Mesothelial cell of epicardium (in vitro differentiated cells): Measurements from ENCODE around the gene GALNT18. TPM values are rescaled to one million over a fixed set of nuclear protein-coding genes. Genes with fewer than 3 reads are reported as not detected.

Source experiments
- DNase-seq, 2 experiments: peaks; one replicate each; pipeline ENCODE4 v3.0.0; 2021; ENCODE audit warnings: low spot score in 2 of 2; ENCODE audit not compliant: unreplicated experiment in 2 of 2
- H3K27ac Mint-ChIP-seq: 2 replicates; pipeline ENCODE4 v1.8.0; 2021; ENCODE audit warnings: mixed read lengths
- H3K27me3 Mint-ChIP-seq: 2 replicates; pipeline ENCODE4 v1.8.0; 2021; ENCODE audit warnings: low read depth, mixed read lengths
- H3K36me3 Mint-ChIP-seq: 2 replicates; pipeline ENCODE4 v1.8.0; 2021; ENCODE audit warnings: mixed read lengths
- H3K4me1 Mint-ChIP-seq: 2 replicates; pipeline ENCODE4 v1.8.0; 2021; ENCODE audit warnings: mixed read lengths
- H3K4me3 Mint-ChIP-seq: 2 replicates; pipeline ENCODE4 v1.8.0; 2021; ENCODE audit warnings: mild to moderate bottlenecking, moderate library complexity, mixed read lengths
- H3K9me3 Mint-ChIP-seq: 2 replicates; pipeline ENCODE4 v1.8.0; 2021; ENCODE audit warnings: mixed read lengths
- CTCF ChIP-seq: fragments of 200-600 bp; sonication (generic); IDR thresholded peaks from one replicate; pipeline ENCODE4 v1.5.0; 2021; ENCODE audit warnings: antibody characterized with exemption; ENCODE audit not compliant: unreplicated experiment
- total RNA-seq: library from RNA; stranded (reverse); gene quantifications from 3 replicates; pipeline ENCODE4 v1.2.1, GENCODE V29; 2021

The GALNT18 gene
- total RNA-seq, 1 donor from 2014 or later: 4.2 TPM

DNA sequence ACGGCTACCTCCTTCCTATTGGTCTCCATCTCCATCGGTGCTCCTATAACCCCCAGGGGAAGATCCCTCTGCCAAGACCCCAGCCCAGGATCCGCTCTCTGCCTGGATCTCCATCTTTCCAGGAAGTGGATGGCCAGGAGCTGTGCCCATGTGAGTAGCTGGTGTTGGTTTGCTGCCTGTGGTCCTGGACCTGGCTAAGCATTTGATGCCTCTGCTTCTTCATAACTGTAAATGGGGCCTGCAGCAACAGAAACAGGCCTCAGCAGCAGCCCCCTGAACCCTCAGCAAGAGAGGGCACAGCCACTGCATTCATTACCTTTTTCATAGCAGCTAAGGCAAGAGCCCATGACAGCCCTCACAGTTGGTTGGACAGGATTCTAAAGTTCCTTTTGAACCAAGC is 242.1 kb downstream of the GALNT18 start:
- TF ChIP-seq CTCF: no peak
- H3K36me3 Mint-ChIP-seq: no peaks in the 10 kb centered on the region
- H3K4me3 Mint-ChIP-seq: no peak overlapping the region
- H3K4me1 Mint-ChIP-seq: no peaks in the 10 kb centered on the region
- no peak for DNase-seq
- H3K27ac Mint-ChIP-seq: no peak overlapping the region
- H3K9me3 Mint-ChIP-seq: peaks cover 2% of the 10 kb centered on the region
- H3K27me3 Mint-ChIP-seq: peaks cover 4% of the 10 kb centered on the region

DNA sequence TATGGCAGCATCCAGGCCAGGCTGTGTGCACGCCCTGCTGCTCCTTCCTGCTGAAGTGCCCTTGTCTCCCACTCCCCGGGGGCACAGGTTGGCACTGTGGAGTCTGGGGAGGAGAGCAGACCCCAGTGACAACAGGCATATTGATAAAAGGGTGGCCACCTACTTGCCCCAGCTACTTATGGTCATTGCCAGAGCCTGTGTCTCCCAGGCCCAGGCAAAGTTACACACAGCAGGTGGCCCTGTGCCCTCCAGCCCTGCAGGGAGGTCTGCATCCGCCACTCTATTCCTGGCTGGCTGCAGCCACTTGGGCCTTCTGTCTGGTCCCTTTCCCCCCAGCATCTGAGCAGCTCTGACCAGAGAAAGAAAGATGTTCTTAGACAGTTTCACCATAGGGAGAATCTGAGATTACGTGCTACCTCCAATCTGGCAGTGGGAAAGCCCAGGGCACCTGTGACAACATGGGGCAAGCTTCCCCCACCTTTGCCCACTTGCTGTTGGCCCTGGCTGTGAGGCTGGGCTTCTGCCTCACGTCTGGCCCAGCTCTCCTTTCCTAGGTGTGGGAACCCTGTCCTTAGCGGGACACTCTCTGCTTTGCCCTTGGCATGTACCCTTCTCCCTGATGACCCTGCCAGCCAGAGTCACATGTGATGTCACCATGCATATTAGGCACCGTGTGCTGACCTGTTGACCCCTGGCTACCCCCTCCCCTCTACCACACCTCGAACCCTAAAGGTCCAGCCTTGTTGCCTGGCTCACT is 243.4 kb downstream of the GALNT18 start:
- Mint-ChIP-seq H3K9me3 (no peaks in the 10 kb centered on the region), H3K27me3 (peaks cover 4% of the 10 kb centered on the region), H3K4me1 (no peaks in the 10 kb centered on the region), H3K36me3 (no peaks in the 10 kb centered on the region), H3K27ac (no peak overlapping the region), H3K4me3 (no peak overlapping the region)
- TF ChIP-seq CTCF: no peak
- DNase-seq: no peak

DNA sequence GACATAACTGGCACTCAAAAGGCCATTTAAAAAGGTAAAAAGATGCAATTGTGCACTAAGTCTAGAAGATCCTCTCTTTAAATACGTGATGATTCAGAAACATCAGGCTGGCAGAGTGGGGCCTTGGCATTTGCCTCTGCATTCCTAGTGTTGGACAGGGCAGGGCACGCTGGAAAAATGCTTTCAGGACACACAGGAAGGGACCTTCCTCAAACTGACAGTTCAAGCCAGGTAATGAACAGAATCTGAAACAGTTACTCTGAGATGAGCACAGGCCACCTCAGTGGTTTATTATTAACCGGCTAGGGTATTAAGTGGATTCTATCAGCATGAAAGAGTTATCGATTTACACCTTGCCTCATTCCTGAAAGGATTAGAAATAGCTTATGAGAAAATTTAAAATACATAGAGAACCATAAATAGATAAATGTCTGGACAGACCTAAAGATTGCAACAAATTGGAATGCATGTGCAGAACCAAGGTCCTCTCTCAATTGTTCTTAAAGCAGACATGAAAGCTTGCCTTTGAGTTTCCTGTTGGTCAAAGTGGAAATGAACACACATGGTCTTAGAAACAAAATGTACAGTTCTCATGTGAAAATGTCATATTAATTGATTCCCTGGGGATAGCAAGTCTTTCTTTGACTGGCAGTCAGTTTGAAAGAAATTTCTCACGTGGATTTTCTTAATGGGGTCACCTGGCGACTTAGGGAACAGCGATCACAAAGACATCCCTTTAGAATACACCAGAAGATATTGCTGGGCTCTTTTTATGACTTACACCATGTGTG is 247.3 kb downstream of the GALNT18 start:
- H3K4me3 Mint-ChIP-seq: no peak overlapping the region
- H3K27me3 Mint-ChIP-seq: peaks cover 9% of the 10 kb centered on the region
- no peak overlapping the region for H3K27ac Mint-ChIP-seq
- no peaks in the 10 kb centered on the region for H3K4me1 Mint-ChIP-seq
- DNase-seq: no peak
- no peaks in the 10 kb centered on the region for H3K36me3 Mint-ChIP-seq
- H3K9me3 Mint-ChIP-seq: no peaks in the 10 kb centered on the region
- TF ChIP-seq CTCF: no peak

GRCh38 chr11:11373934-11374333 is 247.9 kb downstream of the GALNT18 start:
- H3K9me3 Mint-ChIP-seq: no peaks in the 10 kb centered on the region
- no peak overlapping the region for H3K4me3 Mint-ChIP-seq
- no peak for TF ChIP-seq CTCF
- no peak overlapping the region for H3K27ac Mint-ChIP-seq
- H3K4me1 Mint-ChIP-seq: no peaks in the 10 kb centered on the region
- no peaks in the 10 kb centered on the region for H3K36me3 Mint-ChIP-seq
- no peak for DNase-seq
- H3K27me3 Mint-ChIP-seq: peaks cover 9% of the 10 kb centered on the region

- no peak overlapping the region for H3K27ac Mint-ChIP-seq
- H3K9me3 Mint-ChIP-seq: peaks cover 11% of the 10 kb centered on the region
- H3K36me3 Mint-ChIP-seq: no peaks in the 10 kb centered on the region
- H3K4me3 Mint-ChIP-seq: no peak overlapping the region
- H3K27me3 Mint-ChIP-seq: peaks cover 9% of the 10 kb centered on the region
- no peak for TF ChIP-seq CTCF
- H3K4me1 Mint-ChIP-seq: no peaks in the 10 kb centered on the region
- no peak for DNase-seq
These were observed 249.3 kb downstream of the GALNT18 start for GRCh38 chr11:11372461-11372860.
